GM19468 (cell line): ENCODE data around the gene SUCLG2.

ENCODE experiments used
- ATAC-seq: cut with Tn5 transposase; IDR thresholded peaks from one replicate; pipeline ENCODE4 v1.9.1; 2021; ENCODE audit warnings: mild to moderate bottlenecking, moderate library complexity, moderate number of reproducible peaks; ENCODE audit not compliant: unreplicated experiment; ENCODE audit errors: extremely low read depth

The SUCLG2 gene

DNA sequence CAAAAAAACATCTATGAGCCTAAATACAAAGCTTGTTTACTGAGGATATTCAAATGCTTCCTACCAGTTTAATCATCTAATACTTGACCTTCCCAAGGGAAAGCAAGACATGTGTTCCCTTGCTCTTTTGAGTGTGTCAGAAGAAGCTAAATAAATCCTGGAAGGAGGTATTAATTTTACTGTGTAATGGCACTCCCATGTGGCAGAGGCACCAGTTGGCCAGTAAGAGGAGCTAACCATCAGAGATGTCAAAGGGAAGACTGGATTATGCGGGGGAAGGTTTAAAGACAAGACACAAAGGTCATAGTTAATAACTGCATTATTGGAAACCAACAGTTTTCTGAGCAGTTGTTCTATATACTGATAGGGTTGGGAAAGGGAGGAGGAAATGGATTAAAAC, 125.1 kb downstream of the SUCLG2 start:
- ATAC-seq: no peak

DNA sequence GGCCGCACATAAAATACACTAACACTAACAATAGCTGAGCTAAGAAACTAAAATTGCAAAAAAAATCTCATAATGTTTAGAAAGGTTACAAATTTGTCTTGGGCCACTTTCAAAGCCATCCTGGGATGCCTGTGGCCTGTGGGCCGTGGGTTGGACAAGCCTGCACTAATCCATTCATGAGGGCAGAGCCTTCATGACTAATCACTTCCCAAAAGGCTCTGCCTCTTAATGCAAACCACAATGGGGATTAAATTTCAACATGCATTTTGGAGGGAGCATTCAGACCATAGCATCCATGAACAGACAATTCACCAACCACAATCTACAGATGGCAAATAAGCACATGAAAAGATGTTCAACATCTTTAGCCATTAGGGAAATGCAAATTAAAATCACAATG, 128.2 kb downstream of the SUCLG2 start:
- no peak for ATAC-seq

- ATAC-seq: no peak
Observed at GRCh38 chr3:67524046-67524445, 130.4 kb downstream of the SUCLG2 start.

GRCh38 chr3:67522081-67522480, 132.3 kb downstream of the SUCLG2 start:
- ATAC-seq: no peak

GRCh38 chr3:67521053-67521646, 133.3 kb downstream of the SUCLG2 start:
- no peak for ATAC-seq

- ATAC-seq: no peak
Observed at GRCh38 chr3:67518236-67518635, 136.2 kb downstream of the SUCLG2 start.

DNA sequence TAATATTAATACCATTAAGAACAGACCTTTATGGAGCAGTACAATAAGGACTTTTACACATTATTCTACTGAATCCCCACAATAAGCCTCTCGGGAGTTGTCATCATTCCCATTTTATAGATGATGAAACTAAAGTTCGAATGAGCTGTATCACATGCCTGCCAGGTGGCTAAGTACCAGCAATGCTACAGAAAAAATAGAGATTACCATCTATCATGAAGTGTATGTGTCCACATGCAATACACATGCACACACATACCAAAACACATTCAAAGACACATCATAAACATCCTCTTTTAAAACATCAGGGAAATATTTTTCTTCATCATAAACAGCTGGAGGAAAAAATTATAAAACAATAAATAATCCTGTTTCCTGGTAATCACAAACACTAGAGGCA, 136.6 kb downstream of the SUCLG2 start:
- ATAC-seq: no peak

DNA sequence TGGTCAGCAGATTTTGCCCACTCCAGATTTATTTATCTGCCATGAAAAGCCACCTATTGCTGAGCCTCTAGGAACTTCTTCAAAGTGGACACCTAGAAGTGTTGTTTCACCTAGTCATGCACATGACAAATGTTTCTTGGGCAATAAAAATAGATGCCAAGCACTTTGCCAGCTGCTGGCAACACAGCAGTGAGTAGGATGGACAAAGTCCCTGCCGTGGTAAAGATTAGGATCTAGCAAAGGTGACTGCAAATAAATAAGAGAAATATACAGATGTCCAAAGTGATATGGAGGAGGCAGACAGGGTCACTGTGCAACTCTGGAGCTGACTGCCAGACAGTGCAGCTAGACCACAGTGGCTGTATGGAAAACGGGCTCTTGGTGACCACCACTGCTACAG, 137.9 kb downstream of the SUCLG2 start:
- no peak for ATAC-seq

DNA sequence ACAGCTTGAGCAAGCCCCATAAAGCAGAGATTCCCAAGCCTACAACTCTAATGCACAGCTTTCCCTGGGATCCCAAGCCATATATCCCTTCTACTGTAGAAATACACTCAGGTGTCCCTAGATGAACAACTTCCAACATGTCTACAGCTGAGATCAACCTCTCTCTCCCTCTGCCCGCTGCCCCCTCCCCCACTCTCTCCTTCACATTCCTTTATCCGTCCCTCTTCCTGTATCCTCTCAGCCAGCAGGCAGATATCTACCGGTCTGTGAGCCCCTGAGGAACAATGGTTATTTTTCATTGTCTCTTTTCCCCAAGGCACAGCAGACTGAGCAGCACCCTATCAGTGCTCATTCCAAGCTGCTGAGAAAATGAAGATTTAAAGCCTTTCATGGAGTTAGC, 138.6 kb downstream of the SUCLG2 start:
- ATAC-seq: no peak

- ATAC-seq: no peak
Observed at GRCh38 chr3:67509471-67510075, 144.8 kb downstream of the SUCLG2 start.

DNA sequence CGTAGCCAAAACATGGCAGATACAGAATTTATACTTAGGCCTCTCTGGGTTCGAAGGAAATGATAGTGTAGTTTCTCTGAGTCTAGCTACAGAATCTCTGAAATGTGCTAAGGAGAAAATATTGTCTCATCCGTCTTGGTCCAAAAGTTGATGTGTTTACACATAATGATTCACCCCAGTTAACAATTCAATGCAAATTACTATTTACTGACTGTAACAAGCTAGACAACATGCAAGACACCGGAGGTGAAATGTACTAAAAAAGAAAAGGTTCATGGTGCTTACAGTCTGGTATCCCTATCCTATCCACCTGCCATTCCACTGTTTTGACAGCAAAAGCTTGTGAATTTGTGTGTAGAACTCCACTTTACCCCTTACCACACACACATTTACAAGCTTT, 146.8 kb downstream of the SUCLG2 start:
- no peak for ATAC-seq

DNA sequence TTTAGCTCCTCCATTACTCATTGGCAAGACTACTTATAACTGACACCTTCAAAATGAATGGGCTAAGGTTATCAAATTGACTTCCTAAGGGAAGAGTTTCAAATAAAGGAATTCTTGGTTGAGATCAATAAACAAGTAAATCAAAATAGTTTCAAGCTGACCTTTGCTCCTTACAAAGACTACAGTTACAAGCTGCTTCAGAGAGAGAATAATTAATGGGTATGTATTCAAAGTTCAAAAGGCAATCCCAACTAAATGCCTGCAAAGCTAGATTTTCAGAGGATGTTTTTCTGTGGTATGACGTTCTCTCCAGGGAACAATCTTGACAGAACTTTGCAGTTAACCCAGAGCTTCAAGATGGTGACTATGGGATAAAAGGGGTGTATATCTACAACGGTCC, 153.7 kb downstream of the SUCLG2 start:
- no peak for ATAC-seq

GRCh38 chr3:67497746-67498145, 156.7 kb downstream of the SUCLG2 start:
- no peak for ATAC-seq

- no peak for ATAC-seq
Observed at GRCh38 chr3:67495751-67496150, 158.7 kb downstream of the SUCLG2 start.

- ATAC-seq: no peak
Observed at GRCh38 chr3:67493808-67494207, 160.6 kb downstream of the SUCLG2 start.

- ATAC-seq: no peak
Observed at GRCh38 chr3:67490658-67491057, 163.8 kb downstream of the SUCLG2 start.

GRCh38 chr3:67489816-67490215, 164.6 kb downstream of the SUCLG2 start:
- no peak for ATAC-seq

DNA sequence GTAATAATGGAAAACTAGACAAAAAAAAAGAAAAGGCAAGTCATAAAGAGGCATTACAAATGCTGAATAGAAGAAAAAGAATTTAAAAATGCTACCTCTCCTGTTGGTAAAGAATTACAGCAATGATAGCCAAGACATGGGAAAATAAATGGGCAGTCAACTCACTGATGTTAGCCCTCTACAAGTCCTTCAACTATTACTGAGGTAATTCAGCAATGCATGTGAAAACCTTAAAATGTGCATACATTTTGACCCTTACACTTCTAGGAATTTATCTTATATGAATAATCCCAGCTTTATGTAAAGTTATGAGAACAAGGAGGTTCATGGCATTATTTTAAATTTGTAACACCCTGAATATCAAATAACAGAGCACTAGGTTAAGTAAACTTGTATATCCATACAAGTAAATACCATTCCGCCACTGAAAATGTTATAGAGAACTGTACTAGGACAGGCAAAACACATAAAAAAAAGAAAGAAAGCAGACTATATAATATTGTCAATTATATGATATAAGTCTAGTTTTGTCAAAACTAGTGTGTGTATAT, 166.8 kb downstream of the SUCLG2 start:
- no peak for ATAC-seq

DNA sequence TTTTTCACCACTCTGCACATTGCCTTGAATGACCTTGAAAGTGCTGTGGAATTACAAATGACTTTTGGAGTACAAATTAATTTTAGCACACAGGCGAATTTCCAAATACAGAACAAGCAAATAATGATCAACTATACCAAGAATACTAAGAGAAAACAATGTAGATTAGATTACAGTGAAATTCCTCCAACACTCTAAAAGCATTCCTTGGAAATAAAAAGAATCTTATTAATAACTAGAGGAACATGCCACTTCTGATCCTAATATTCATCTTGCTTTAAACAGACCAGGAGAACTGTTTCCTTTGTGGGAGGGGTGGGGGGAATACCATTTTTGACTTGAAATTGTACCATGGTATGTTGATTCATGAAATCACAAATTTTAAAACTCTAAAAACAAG, 167.5 kb downstream of the SUCLG2 start:
- no peak for ATAC-seq

GRCh38 chr3:67484085-67484484, 170.3 kb downstream of the SUCLG2 start:
- ATAC-seq: no peak

DNA sequence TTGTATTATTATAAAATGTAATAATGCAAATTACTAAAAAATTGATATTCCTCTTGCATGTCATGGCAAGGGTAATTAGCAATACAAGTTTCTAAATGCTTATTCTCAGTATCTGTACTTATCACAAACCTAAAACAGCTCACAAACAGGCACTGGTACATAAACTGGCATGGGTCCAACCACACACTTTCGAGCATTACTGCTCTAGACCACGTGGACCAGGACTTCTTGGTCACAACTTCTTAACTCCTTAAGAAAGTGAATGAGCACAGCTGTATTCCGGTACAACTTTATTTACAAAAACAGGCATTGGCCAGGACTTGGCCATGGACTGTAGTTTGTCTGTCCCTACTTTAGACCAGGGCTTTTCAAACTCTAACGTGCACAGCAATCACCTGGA, 173.3 kb downstream of the SUCLG2 start:
- ATAC-seq: no peak

GRCh38 chr3:67478423-67478822, 176.0 kb downstream of the SUCLG2 start:
- no peak for ATAC-seq
